Measurements from ENCODE around the gene PEF1.

- TF ChIP-seq MYC (IDR thresholded peaks at IDR 0.05; ENCODE audit: low read depth, low read length) (no peak), EZH2 (IDR thresholded peaks at IDR 0.05; ENCODE audit: borderline replicate concordance, low read depth, low read length, severe bottlenecking) (no peak), JUN (IDR thresholded peaks at IDR 0.05; ENCODE audit: borderline replicate concordance, insufficient read depth, insufficient read length, low read depth) (no peak), CTCF (IDR thresholded peaks at IDR 0.05; ENCODE audit: extremely low read depth in 1 of 2, insufficient read depth in 1 of 2, low read depth in 1 of 2, low read length in 2 of 2) (no peak), POLR2A (IDR thresholded peaks at IDR 0.05; ENCODE audit: low read depth, low read length) (peak; percentile 58), MAX (IDR thresholded peaks at IDR 0.05; ENCODE audit: insufficient read depth, insufficient read length) (no peak), POLR2AphosphoS5 (IDR thresholded peaks at IDR 0.05; ENCODE audit: insufficient read depth, low read depth, low read length) (peak; percentile 70)
Observed at GRCh38 chr1:31583995-31584868, 60.4 kb downstream of the PEF1 start.
